GM10248 (cell line): Measurements from ENCODE around the gene RBBP6.

ENCODE experiments used
- CTCF ChIA-PET: fragments of 300-600 bp; sonication (Branson Sonifier 250); formaldehyde crosslinking; extraction: SDS; loops from one replicate; lab custom pipeline; 2021; ENCODE audit warnings: antibody characterized with exemption; lab: Yijun Ruan, JAX
- POLR2A ChIA-PET: fragments of 350-650 bp; sonication (Branson Sonifier 250); formaldehyde crosslinking; extraction: SDS; loops from one replicate; lab custom pipeline; 2020; ENCODE audit warnings: antibody characterized with exemption; lab: Yijun Ruan, JAX
- DNase-seq: peaks from one replicate; pipeline ENCODE4 v3.0.0; 2012; ENCODE audit errors: extremely low spot score
- CTCF ChIP-seq: IDR thresholded peaks from 2 replicates; pipeline ENCODE4 v1.5.1; 2012; ENCODE audit warnings: mild to moderate bottlenecking, low read depth; ENCODE audit errors: extremely low read depth, missing control alignments, control extremely low read depth

RBBP6 gene

GRCh38 chr16:24522751-24523150 is 16.6 kb upstream of the RBBP6 start:
- ChIA-PET POLR2A (no interaction called here), CTCF (interaction anchor here (1.2 to 2.0 kb wide), 5 partner anchors 8 to 486 kb away, joined by 4 to 9 read pairs (median 4); no protein-coding TSS in a partner anchor)
- DNase-seq: no peak
- no peak for TF ChIP-seq CTCF

- DNase-seq: no peak
- ChIA-PET POLR2A (no interaction called here), CTCF (interaction anchor here (1.2 to 2.0 kb wide), 6 partner anchors 9 to 487 kb away, joined by 4 to 9 read pairs (median 4); partner anchors contain the start of gene RBBP6)
- TF ChIP-seq CTCF: no peak
These were observed 15.8 kb upstream of the RBBP6 start for GRCh38 chr16:24523569-24523968.

- TF ChIP-seq CTCF: no peak
- DNase-seq: no peak
- POLR2A ChIA-PET: interaction anchor here (0.6 kb wide), 1 partner anchor 583 kb away, joined by 3 read pairs; no protein-coding TSS in a partner anchor
- CTCF ChIA-PET: interaction anchor here (1.1 to 1.3 kb wide), 3 partner anchors 8 to 20 kb away, joined by 3 to 5 read pairs (median 5); no protein-coding TSS in a partner anchor
These were observed 14.3 kb upstream of the RBBP6 start for GRCh38 chr16:24524855-24525677.

GRCh38 chr16:24525970-24526559 is 13.3 kb upstream of the RBBP6 start:
- POLR2A ChIA-PET: no interaction called here
- no peak for DNase-seq
- TF ChIP-seq CTCF: no peak
- CTCF ChIA-PET: interaction anchor here (1.1 to 2.1 kb wide), 6 partner anchors 9 to 21 kb away, joined by 3 to 14 read pairs (median 5); partner anchors contain the start of gene RBBP6

- ChIA-PET POLR2A (no interaction called here), CTCF (interaction anchor here (1.1 to 2.1 kb wide), 4 partner anchors 10 to 168 kb away, joined by 3 to 14 read pairs (median 5); partner anchors contain the start of gene RBBP6)
- no peak for DNase-seq
- no peak for TF ChIP-seq CTCF
These were observed 12.5 kb upstream of the RBBP6 start for GRCh38 chr16:24526701-24527495.

GRCh38 chr16:24531166-24531565 is 8.2 kb upstream of the RBBP6 start:
- no peak for DNase-seq
- CTCF ChIA-PET: interaction anchor here (1.0 to 1.4 kb wide), 2 partner anchors 14 to 27 kb away, joined by 3 read pairs; no protein-coding TSS in a partner anchor
- POLR2A ChIA-PET: no interaction called here
- no peak for TF ChIP-seq CTCF
